Adrenal gland (tissue), 12 donors: ENCODE results near the gene HOXD10. TPM values are rescaled to one million over a fixed set of nuclear protein-coding genes. Genes with fewer than 3 reads are reported as not detected.

ENCODE experiments used
- DNase-seq, 7 donors: peaks; one replicate each; pipeline ENCODE4 v3.0.0-alpha.2; 2019 to 2020
- H3K27ac ChIP-seq, 5 donors: fragments of 200-600 bp; sonication (generic) in 4 of 5; 1 replicate in 3 of 5; 2 replicates in 2 of 5; pipeline versions ENCODE4 v1.5.1 to v1.8.0; 2016 to 2020; ENCODE audit warnings: mild to moderate bottlenecking in 1 of 5
- H3K27me3 ChIP-seq: fragments of 200-600 bp; 2 replicates; pipeline ENCODE4 v1.8.0; 2021
- H3K36me3 ChIP-seq, 2 donors: fragments of 200-600 bp; replicated peaks in 1 of 2; 1 replicate in 1 of 2; 2 replicates in 1 of 2; pipeline versions ENCODE4 v1.5.1 to v1.8.0; 2018 to 2022
- H3K4me1 ChIP-seq, 2 donors: fragments of 200-600 bp; replicated peaks in 1 of 2; 1 replicate in 1 of 2; 2 replicates in 1 of 2; pipeline versions ENCODE4 v1.5.1 to v1.8.0; 2018 to 2021
- H3K4me3 ChIP-seq, 4 donors: fragments of 200-600 bp; sonication (generic) in 3 of 4; one replicate each; pipeline ENCODE4 v1.5.1; 2016 to 2018
- H3K9me3 ChIP-seq, 3 donors: fragments of 200-600 bp; sonication (generic) in 1 of 3; replicated peaks in 1 of 3; 1 replicate in 2 of 3; 2 replicates in 1 of 3; pipeline versions ENCODE4 v1.5.1 to v1.8.0; 2016 to 2021
- CTCF ChIP-seq, 6 experiments: fragments of 450-650 bp in 4 of 6; fragments of 200-600 bp in 2 of 6; sonication (generic) in 1 of 6; IDR thresholded peaks; 1 replicate in 5 of 6; 2 replicates in 1 of 6; pipeline versions ENCODE4 v1.5.1 to v1.8.0; 2016 to 2021; ENCODE audit warnings: antibody characterized with exemption in 6 of 6, mild to moderate bottlenecking in 2 of 6, moderate library complexity in 1 of 6
- POLR2A ChIP-seq, 2 donors: fragments of 450-650 bp; IDR thresholded peaks; one replicate each; pipeline ENCODE4 v1.6.1; 2017; ENCODE audit warnings: antibody characterized with exemption in 2 of 2, mild to moderate bottlenecking in 2 of 2, moderate library complexity in 1 of 2
- WGBS, 4 donors: extraction: QIAGEN DNeasy Blood & Tissue Kit in 2 of 4; methylation state at CpG; one replicate each; pipeline versions ENCODE4 v1.1.5 to v1.1.7; 2013 to 2017; 5-methylcytosine and 5-hydroxymethylcytosine counted together
- intact Hi-C, 2 donors: fragments of 100-400 bp; cut with DNase I; formaldehyde crosslinking; loops; one replicate each; pipeline versions ENCODE4 v1.14.1 to v1.15.0; 2022 to 2023
- polyA plus RNA-seq, 3 donors: library from polyadenylated mRNA; stranded (reverse); fragments of 200-250 nt in 2 of 3; fragments of 350-450 nt in 1 of 3; fragmentation: Illumina TruSeq in 1 of 3; extraction: RNeasy Lipid Tissue Mini Kit (QIAGEN cat#74804) in 1 of 3; gene quantifications; one replicate each; pipeline ENCODE4 v1.2.3, GENCODE V29; 2013 to 2014
- total RNA-seq, 9 donors: library from RNA; depleted of rRNA in 4 of 9; stranded (reverse); fragments of >200 nt in 4 of 9; fragments of 120-200 nt in 1 of 9; fragmentation: NEBNext Ultra II Directional in 1 of 9; extraction: Animal tissue kit (Norgen Biotek cat#: 25700) in 1 of 9; gene quantifications; one replicate each; pipeline versions ENCODE4 v1.1.0 to v1.2.4, GENCODE V29; 2013 to 2023
- donor health status: healthy with polysubstance abuse.
- donor health status: Bipolar disorder and iron deficiency.
- donor health status: DM: yes; HTN: yes; CAD: no.
- donor health status: DM: no; HTN: no; CAD: no.
- donor health status: DM: no; HTN: no; CAD: no.
- donor health status: DM: yes; HTN: yes; CAD: no.

Gene HOXD10
- total and polyA plus RNA-seq, 12 donors, result 0.11 to 0.33 (median 0.18) TPM; not detected in 8

- H3K9me3 ChIP-seq, result no peaks in the 10 kb centered on the region
- intact Hi-C loops, result no loop called here
- H3K36me3 ChIP-seq, result peaks cover 0 to 25% of the 10 kb centered on the region in 2 donors
- TF ChIP-seq CTCF (IDR thresholded peaks at IDR 0.05) (no peak), POLR2A (IDR thresholded peaks at IDR 0.05) (no peak)
- DNase-seq, result peak in 1 of 7 donors; percentile 49
- no peak overlapping the region for H3K4me3 ChIP-seq
- no peak overlapping the region for H3K27ac ChIP-seq
- no peaks in the 10 kb centered on the region for H3K4me1 ChIP-seq
- 68 to 84% (median 75%) methylated on average over 22 of the region's 22 CpGs for WGBS, 4 donors
- no peaks in the 10 kb centered on the region for H3K27me3 ChIP-seq
These were observed 41.6 kb downstream of the HOXD10 start for GRCh38 chr2:176158186-176158591.

- TF ChIP-seq CTCF (IDR thresholded peaks at IDR 0.05) (no peak), POLR2A (IDR thresholded peaks at IDR 0.05) (no peak)
- H3K4me1 ChIP-seq, result no peaks in the 10 kb centered on the region
- H3K36me3 ChIP-seq, result peaks cover 0 to 16% of the 10 kb centered on the region in 2 donors
- H3K9me3 ChIP-seq, result no peaks in the 10 kb centered on the region
- intact Hi-C loops, result no loop called here
- no peaks in the 10 kb centered on the region for H3K27me3 ChIP-seq
- WGBS, 4 donors, result 68 to 82% (median 71%) methylated on average over 12 to 39 of the region's 39 CpGs
- H3K4me3 ChIP-seq, result no peak overlapping the region
- DNase-seq, result peak in 1 of 7 donors; percentile 50
- H3K27ac ChIP-seq, result no peak overlapping the region
These were observed 42.5 kb downstream of the HOXD10 start for GRCh38 chr2:176158855-176159662.

- intact Hi-C loops, result no loop called here
- no peak overlapping the region for H3K27ac ChIP-seq
- TF ChIP-seq CTCF (IDR thresholded peaks at IDR 0.05), result no peak
- TF ChIP-seq POLR2A (IDR thresholded peaks at IDR 0.05), result no peak
- H3K9me3 ChIP-seq, result no peaks in the 10 kb centered on the region
- 55 to 73% (median 61%) methylated on average over 3 to 44 of the region's 44 CpGs for WGBS, 4 donors
- H3K4me1 ChIP-seq, result no peaks in the 10 kb centered on the region
- H3K27me3 ChIP-seq, result no peaks in the 10 kb centered on the region
- H3K4me3 ChIP-seq, result no peak overlapping the region
- H3K36me3 ChIP-seq, result peaks cover 0 to 9% of the 10 kb centered on the region in 2 donors
- DNase-seq, result peak in 2 of 7 donors; percentile 21 to 48
These were observed 43.2 kb downstream of the HOXD10 start for GRCh38 chr2:176159663-176160250.

- H3K36me3 ChIP-seq, result peaks cover 0 to 2% of the 10 kb centered on the region in 2 donors
- intact Hi-C loops, result no loop called here
- H3K4me3 ChIP-seq, result no peak overlapping the region
- WGBS, 4 donors, result 43 to 52% (median 48%) methylated on average over 33 to 50 of the region's 50 CpGs
- TF ChIP-seq CTCF (IDR thresholded peaks at IDR 0.05) (no peak), POLR2A (IDR thresholded peaks at IDR 0.05) (no peak)
- H3K9me3 ChIP-seq, result no peaks in the 10 kb centered on the region
- DNase-seq, result peak in 1 of 7 donors; percentile 49
- H3K27ac ChIP-seq, result no peak overlapping the region
- no peaks in the 10 kb centered on the region for H3K27me3 ChIP-seq
- H3K4me1 ChIP-seq, result no peaks in the 10 kb centered on the region
These were observed 43.8 kb downstream of the HOXD10 start for GRCh38 chr2:176160251-176160985.
